GM12878 (cell line): ENCODE measurements around the gene ARHGEF11. TPM values are rescaled to one million over a fixed set of nuclear protein-coding genes. Genes with fewer than 3 reads are reported as not detected.

ENCODE experiments used
- ATAC-seq: fragments of 200-7000 bp; cut with Tn5 transposase; 3 replicates; pipeline ENCODE4 v1.9.1; 2020; ENCODE audit warnings: mild to moderate bottlenecking, moderate library complexity
- BruUV-seq: library from RNA; stranded (reverse); fragments of 400-500 nt; replicated peaks from 2 replicates; lab custom pipeline; 2021; lab: Mats Ljungman, UMichigan
- CTCF ChIA-PET: fragments of 300-600 bp; sonication (Branson Sonifier 250); formaldehyde crosslinking; extraction: SDS; loops from one replicate; lab custom pipeline; 2021; ENCODE audit warnings: inconsistent platforms; lab: Yijun Ruan, JAX
- POLR2A ChIA-PET: fragments of 350-600 bp; formaldehyde crosslinking; extraction: SDS; loops from one replicate; lab custom pipeline; 2021; ENCODE audit warnings: inconsistent platforms; lab: Charles Lee
- RAD21 ChIA-PET: fragments of 300-600 bp; sonication (Branson Sonifier 250); formaldehyde crosslinking; loops from one replicate; lab custom pipeline; 2023; ENCODE audit warnings: antibody characterized with exemption; ENCODE audit not compliant: unreplicated experiment; lab: Charles Lee
- SMC1A ChIA-PET: fragments of 300-600 bp; sonication (Branson Sonifier 250); formaldehyde crosslinking; loops from one replicate; lab custom pipeline; 2023; ENCODE audit not compliant: unreplicated experiment, uncharacterized antibody; lab: Charles Lee
- DNase-seq: peaks from one replicate; pipeline ENCODE4 v3.0.0-alpha.2; 2011; ENCODE audit warnings: low read depth, low spot score
- FAIRE-seq: peaks from 3 replicates; lab custom pipeline; 2011; peaks lifted over from hg19 to GRCh38; lab: Jason Lieb, UNC
- H2AFZ ChIP-seq: 2 replicates; pipeline ENCODE4 v1.6.0; 2011; ENCODE audit warnings: low read depth, low read length, control low read depth; ENCODE audit not compliant: control insufficient read depth
- H3K27ac ChIP-seq: 2 replicates; pipeline ENCODE4 v1.5.1; 2011; ENCODE audit warnings: control low read depth; ENCODE audit not compliant: control insufficient read depth, insufficient read depth
- H3K27me3 ChIP-seq, 2 experiments: replicated peaks in 1 of 2; 2 replicates each; pipeline versions ENCODE4 v1.6.0 to v1.6.1; 2011; ENCODE audit warnings: low read length in 1 of 2; ENCODE audit not compliant: control insufficient read depth in 2 of 2, insufficient read depth in 2 of 2
- H3K36me3 ChIP-seq, 2 experiments: 2 replicates each; pipeline ENCODE4 v1.5.1; 2011; ENCODE audit warnings: low read length in 1 of 2; ENCODE audit not compliant: control insufficient read depth in 2 of 2, insufficient read depth in 2 of 2
- H3K4me1 ChIP-seq: 2 replicates; pipeline ENCODE4 v1.6.1; 2011; ENCODE audit warnings: mild to moderate bottlenecking, low read length, moderate library complexity, mixed read lengths; ENCODE audit not compliant: control insufficient read depth, insufficient read depth
- H3K4me2 ChIP-seq: 2 replicates; pipeline ENCODE4 v1.6.0; 2011; ENCODE audit warnings: control low read depth; ENCODE audit not compliant: control insufficient read depth, insufficient read depth
- H3K4me3 ChIP-seq: fragments of 200-600 bp; sonication (generic); 2 replicates; pipeline ENCODE4 v1.5.1; 2016
- H3K79me2 ChIP-seq: 2 replicates; pipeline ENCODE4 v1.6.0; 2011; ENCODE audit warnings: low read length; ENCODE audit not compliant: control insufficient read depth, insufficient read depth
- H3K9ac ChIP-seq: 2 replicates; pipeline ENCODE4 v1.8.0; 2011; ENCODE audit warnings: low read length, control low read depth, mixed read lengths; ENCODE audit not compliant: control insufficient read depth, insufficient read depth
- H3K9me3 ChIP-seq: replicated peaks from 3 replicates; pipeline ENCODE4 v1.5.1; 2011; ENCODE audit warnings: mild to moderate bottlenecking, low read length; ENCODE audit not compliant: control insufficient read depth, insufficient read depth
- H4K20me1 ChIP-seq: 2 replicates; pipeline ENCODE4 v1.6.0; 2011; ENCODE audit not compliant: control insufficient read depth, insufficient read depth
- BHLHE40 ChIP-seq, 2 experiments: fragments of 450-650 bp in 1 of 2; IDR thresholded peaks; 2 replicates each; pipeline ENCODE4 v1.6.1; 2011 to 2017; ENCODE audit warnings: low read depth in 2 of 2, borderline replicate concordance in 1 of 2, improper control_type of control experiment in 1 of 2, low read length in 1 of 2, mild to moderate bottlenecking in 1 of 2
- CBX3 ChIP-seq: fragments of 200-600 bp; sonication (generic); IDR thresholded peaks from 2 replicates; pipeline ENCODE4 v1.6.1; 2016; ENCODE audit warnings: low read depth, borderline replicate concordance
- DPF2 ChIP-seq: fragments of 450-650 bp; IDR thresholded peaks from 2 replicates; pipeline ENCODE4 v1.6.1; 2017; ENCODE audit warnings: mild to moderate bottlenecking
- E2F4 ChIP-seq: IDR thresholded peaks from 2 replicates; pipeline ENCODE4 v1.6.1; 2012; ENCODE audit warnings: low read depth, low read length, improper control_type of control experiment
- ETV6 ChIP-seq, 2 experiments: fragments of 450-650 bp in 1 of 2; IDR thresholded peaks in 1 of 2; conservative IDR thresholded peaks in 1 of 2; 2 replicates each; pipeline ENCODE4 v1.6.1; 2014; ENCODE audit warnings: antibody characterized with exemption in 1 of 2, borderline replicate concordance in 1 of 2, low read depth in 1 of 2, mild to moderate bottlenecking in 1 of 2, moderate library complexity in 1 of 2
- GABPA ChIP-seq: IDR thresholded peaks from 2 replicates; pipeline ENCODE4 v1.6.1; 2014; ENCODE audit warnings: antibody characterized with exemption, low read depth, mild to moderate bottlenecking, inconsistent platforms
- IKZF1 ChIP-seq: fragments of 450-650 bp; conservative IDR thresholded peaks from 2 replicates; pipeline ENCODE4 v1.6.1; 2017; ENCODE audit warnings: antibody characterized with exemption, mild to moderate bottlenecking
- IRF4 ChIP-seq: IDR thresholded peaks from 2 replicates; pipeline ENCODE4 v1.6.1; 2011; ENCODE audit warnings: low read depth, low read length
- KLF5 ChIP-seq: fragments of 450-650 bp; IDR thresholded peaks from 2 replicates; pipeline ENCODE4 v1.6.1; 2014; ENCODE audit warnings: mild to moderate bottlenecking; ENCODE audit not compliant: partially characterized antibody
- PKNOX1 ChIP-seq: fragments of 450-650 bp; IDR thresholded peaks from 2 replicates; pipeline ENCODE4 v1.6.1; 2016; ENCODE audit warnings: mild to moderate bottlenecking
- POLR2A ChIP-seq: IDR thresholded peaks from 2 replicates; pipeline ENCODE4 v1.6.1; 2011; ENCODE audit warnings: low read depth, mild to moderate bottlenecking, low read length
- SIN3A ChIP-seq: IDR thresholded peaks from 2 replicates; pipeline ENCODE4 v1.6.1; 2012; ENCODE audit warnings: low read depth, low read length, improper control_type of control experiment
- TCF12 ChIP-seq: IDR thresholded peaks from 2 replicates; pipeline ENCODE4 v1.6.1; 2011; ENCODE audit warnings: low read depth, mild to moderate bottlenecking, low read length
- ZBTB11 ChIP-seq: fragments of 450-650 bp; formaldehyde crosslinking; IDR thresholded peaks from 2 replicates; pipeline ENCODE4 v1.5.0; 2022; ENCODE audit warnings: mild to moderate bottlenecking, missing genetic modification characterization
- ZNF384 ChIP-seq: IDR thresholded peaks from 2 replicates; pipeline ENCODE4 v1.6.1; 2012; ENCODE audit warnings: low read depth, mild to moderate bottlenecking, low read length, improper control_type of control experiment, borderline replicate concordance
- WGBS: methylation state at CpG from one replicate; pipeline ENCODE4 v1.1.6; 2016; ENCODE audit warnings: low lambda C conversion rate; ENCODE audit not compliant: insufficient replicate concordance, insufficient coverage; ENCODE audit errors: missing lambda C conversion rate; 5-methylcytosine and 5-hydroxymethylcytosine counted together
- in situ Hi-C: fragments of 300-500 bp; cut with MboI; formaldehyde crosslinking; loops from 9 replicates; pipeline ENCODE4 v1.14.3; 2018; ENCODE audit warnings: mixed read lengths
- intact Hi-C: fragments of 100-400 bp; cut with micrococcal nuclease; formaldehyde crosslinking; loops from one replicate; pipeline ENCODE4 v1.14.2; 2022; ENCODE audit not compliant: unreplicated experiment
- polyA plus RNA-seq, 11 experiments: library from polyadenylated mRNA; depleted of rRNA in 4 of 11; unstranded in 6 of 11; stranded (reverse) in 5 of 11; fragments of >200 nt; fragmentation: Nextera tagmentation in 4 of 11; fragmentation: Illumina TruSeq in 1 of 11; extraction: Ambion mirVana in 4 of 11; extraction: Trizol in 1 of 11; gene quantifications; 1 replicate in 1 of 11; 2 replicates in 10 of 11; pipeline versions ENCODE4 v1.2.1 to v1.2.3, GENCODE V29; 2011 to 2016; ENCODE audit warnings: inconsistent platforms in 2 of 11, missing spikeins in 2 of 11, low read depth in 1 of 11
- total RNA-seq, 4 experiments: library from RNA; depleted of rRNA in 3 of 4; stranded (reverse); fragments of >200 nt in 3 of 4; fragmentation: Illumina TruSeq in 1 of 4; extraction: Trizol in 1 of 4; gene quantifications; 2 replicates each; pipeline versions ENCODE4 v1.2.1 to v1.2.3, GENCODE V29; 2013 to 2021

The ARHGEF11 gene
- total and polyA plus RNA-seq, 10 of the 15 experiments (the other 5 are each of a cell fraction or from before 2014, with no cell fraction given): 0.05 to 12.7 (median 1.8) TPM

GRCh38 chr1:156922986-156923669 is 122.4 kb downstream of the ARHGEF11 start:
- no peak overlapping the region for H2AFZ ChIP-seq
- ATAC-seq: no peak
- no peak for FAIRE-seq
- RAD21 ChIA-PET: interaction anchor here (1.2 kb wide), 1 partner anchor 150 kb away, joined by 3 read pairs; no protein-coding TSS in a partner anchor
- no peak overlapping the region for H3K4me2 ChIP-seq
- H3K79me2 ChIP-seq: no peaks in the 10 kb centered on the region
- no peak overlapping the region for H3K9ac ChIP-seq
- no peak for DNase-seq
- POLR2A ChIA-PET: interaction anchor here (0.7 kb wide), 1 partner anchor 790 kb away, joined by 3 read pairs; no protein-coding TSS in a partner anchor
- no peaks in the 10 kb centered on the region for H3K36me3 ChIP-seq
- no peaks in the 10 kb centered on the region for H3K4me1 ChIP-seq
- SMC1A ChIA-PET: no interaction called here
- no peak overlapping the region for H3K4me3 ChIP-seq
- 18% methylated on average over 11 of the region's 11 CpGs for WGBS
- no peak overlapping the region for H3K27ac ChIP-seq
- BruUV-seq: no TSS peak
- H3K9me3 ChIP-seq: no peaks in the 10 kb centered on the region
- no peaks in the 10 kb centered on the region for H4K20me1 ChIP-seq
- peaks cover 21 to 29% of the 10 kb centered on the region in 2 experiments for H3K27me3 ChIP-seq
- in situ Hi-C loops: no loop called here
- CTCF ChIA-PET: interaction anchor here (0.7 to 1.4 kb wide), 4 partner anchors 29 to 167 kb away, joined by 3 to 4 read pairs (median 3); no protein-coding TSS in a partner anchor
- intact Hi-C loops: no loop called here
- TF ChIP-seq GABPA (no peak), CBX3 (no peak), E2F4 (no peak), TCF12 (no peak), PKNOX1 (no peak), ETV6 (conservative IDR thresholded peaks at IDR 0.05 in 1 of 2, IDR thresholded peaks at IDR 0.05 in 1 of 2; ENCODE audit: borderline replicate concordance in 1 of 2, low read depth in 1 of 2) (no peak), ZNF384 (no peak), BHLHE40 (IDR thresholded peaks at IDR 0.05; ENCODE audit: borderline replicate concordance in 1 of 2, low read depth in 2 of 2, low read length in 1 of 2) (no peak), DPF2 (no peak), POLR2A (no peak), IKZF1 (no peak), IRF4 (no peak), ZBTB11 (CRISPR knock-in tag) (no peak), KLF5 (no peak), SIN3A (no peak)
